ENCODE results near the gene PLAGL1.
"Not testable (repeated sequence)": the region's sequence is repeated elsewhere in the genome, so short reads cannot be mapped to it uniquely, and the experiment has no call there.

PLAGL1 gene

GRCh38 chr6:144008120-144008811 lies at the start of gene PLAGL1:
Gene PLAGL1 (minus strand): TSS chr6:144008259. CDS start chr6:143948136, 60,123 bp downstream.
- peak; percentile 76 for DNase-seq (ENCODE audit: low read depth, low spot score)

- no peak for DNase-seq (ENCODE audit: low read depth, low spot score)
Observed at GRCh38 chr6:144055121-144055931, 47.3 kb upstream of the PLAGL1 start.

- DNase-seq (ENCODE audit: low read depth, low spot score): no peak
Observed at GRCh38 chr6:144053601-144054000, 45.5 kb upstream of the PLAGL1 start.

- no peak for DNase-seq (ENCODE audit: low read depth, low spot score)
Observed at GRCh38 chr6:144052488-144052887, 44.4 kb upstream of the PLAGL1 start.

- DNase-seq (ENCODE audit: low read depth, low spot score): no peak
Observed at GRCh38 chr6:144049386-144049785, 41.3 kb upstream of the PLAGL1 start.

- DNase-seq (ENCODE audit: low read depth, low spot score): no peak
Observed at GRCh38 chr6:144047688-144048087, 39.6 kb upstream of the PLAGL1 start.

GRCh38 chr6:144046672-144047071 lies 38.6 kb upstream of the PLAGL1 start:
- DNase-seq (ENCODE audit: low read depth, low spot score): not testable (repeated sequence)

GRCh38 chr6:144044989-144045388 lies 36.9 kb upstream of the PLAGL1 start:
- not testable (repeated sequence) for DNase-seq (ENCODE audit: low read depth, low spot score)

- no peak for DNase-seq (ENCODE audit: low read depth, low spot score)
Observed at GRCh38 chr6:144036835-144037195, 28.8 kb upstream of the PLAGL1 start.

GRCh38 chr6:144036064-144036834 lies 28.2 kb upstream of the PLAGL1 start:
- no peak for DNase-seq (ENCODE audit: low read depth, low spot score)

- DNase-seq (ENCODE audit: low read depth, low spot score): no peak
Observed at GRCh38 chr6:144035416-144035815, 27.4 kb upstream of the PLAGL1 start.

GRCh38 chr6:144033816-144034735 lies 26.0 kb upstream of the PLAGL1 start:
- DNase-seq (ENCODE audit: low read depth, low spot score): peak; percentile 63

- no peak for DNase-seq (ENCODE audit: low read depth, low spot score)
Observed at GRCh38 chr6:144029452-144029851, 21.4 kb upstream of the PLAGL1 start.

GRCh38 chr6:144027932-144028587 lies 20.0 kb upstream of the PLAGL1 start:
- DNase-seq (ENCODE audit: low read depth, low spot score): no peak

- DNase-seq (ENCODE audit: low read depth, low spot score): no peak
Observed at GRCh38 chr6:144023216-144023615, 15.2 kb upstream of the PLAGL1 start.

GRCh38 chr6:144019929-144020328 lies 11.9 kb upstream of the PLAGL1 start:
- DNase-seq (ENCODE audit: low read depth, low spot score): no peak

GRCh38 chr6:144017166-144018094 lies 9.4 kb upstream of the PLAGL1 start:
- no peak for DNase-seq (ENCODE audit: low read depth, low spot score)

GRCh38 chr6:144013486-144013909 lies 5.4 kb upstream of the PLAGL1 start:
- DNase-seq (ENCODE audit: low read depth, low spot score): peak; percentile 91

GRCh38 chr6:144012534-144012933 lies 4.5 kb upstream of the PLAGL1 start:
- DNase-seq (ENCODE audit: low read depth, low spot score): peak; percentile 13

Measured in astrocyte of the hippocampus (primary cell).